ENCODE results near the gene GADD45G.

DNA sequence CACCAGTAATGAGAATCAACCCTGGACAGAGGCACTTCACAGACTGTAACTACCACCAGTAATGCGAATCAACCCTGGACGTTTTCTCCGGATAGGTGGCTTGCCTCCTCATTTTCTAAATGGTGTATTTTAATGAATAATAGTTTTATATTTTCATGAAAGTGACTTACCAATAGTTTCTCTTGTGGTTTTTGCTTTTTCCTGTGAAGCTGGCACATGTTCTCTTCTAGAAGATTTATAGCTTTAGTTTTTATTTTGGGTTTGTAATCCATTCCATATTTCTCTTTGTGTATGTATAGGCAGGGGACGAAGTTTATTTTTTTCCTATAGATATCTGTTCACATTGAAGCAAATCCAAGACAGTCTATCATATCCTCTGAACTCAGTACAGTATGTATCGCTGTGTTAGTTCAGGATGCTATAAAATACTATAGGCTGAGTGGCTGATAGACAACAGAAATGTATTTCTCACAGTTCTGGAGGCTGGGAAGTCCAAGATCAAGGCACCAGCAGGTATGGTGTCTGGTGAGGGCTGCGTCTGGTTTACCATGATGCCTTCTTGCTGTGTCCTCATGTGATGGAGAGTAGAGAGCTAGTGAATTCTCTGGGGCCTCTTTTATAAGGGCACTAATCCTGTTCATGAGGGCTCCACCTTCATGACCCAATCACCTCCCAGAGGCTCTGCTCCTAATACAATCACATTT lies 46.5 kb upstream of the GADD45G start:
- TF ChIP-seq, protein P1, sequence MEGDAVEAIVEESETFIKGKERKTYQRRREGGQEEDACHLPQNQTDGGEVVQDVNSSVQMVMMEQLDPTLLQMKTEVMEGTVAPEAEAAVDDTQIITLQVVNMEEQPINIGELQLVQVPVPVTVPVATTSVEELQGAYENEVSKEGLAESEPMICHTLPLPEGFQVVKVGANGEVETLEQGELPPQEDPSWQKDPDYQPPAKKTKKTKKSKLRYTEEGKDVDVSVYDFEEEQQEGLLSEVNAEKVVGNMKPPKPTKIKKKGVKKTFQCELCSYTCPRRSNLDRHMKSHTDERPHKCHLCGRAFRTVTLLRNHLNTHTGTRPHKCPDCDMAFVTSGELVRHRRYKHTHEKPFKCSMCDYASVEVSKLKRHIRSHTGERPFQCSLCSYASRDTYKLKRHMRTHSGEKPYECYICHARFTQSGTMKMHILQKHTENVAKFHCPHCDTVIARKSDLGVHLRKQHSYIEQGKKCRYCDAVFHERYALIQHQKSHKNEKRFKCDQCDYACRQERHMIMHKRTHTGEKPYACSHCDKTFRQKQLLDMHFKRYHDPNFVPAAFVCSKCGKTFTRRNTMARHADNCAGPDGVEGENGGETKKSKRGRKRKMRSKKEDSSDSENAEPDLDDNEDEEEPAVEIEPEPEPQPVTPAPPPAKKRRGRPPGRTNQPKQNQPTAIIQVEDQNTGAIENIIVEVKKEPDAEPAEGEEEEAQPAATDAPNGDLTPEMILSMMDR (conservative IDR thresholded peaks at IDR 0.05; ENCODE audit: low read depth, low read length) = no peak
- TF ChIP-seq EZH2 (IDR thresholded peaks at IDR 0.05; ENCODE audit: borderline replicate concordance, low read depth, low read length, poor library complexity, severe bottlenecking) = no peak

Data from A673 (cell line).